HG03045 (cell line): ENCODE results near the gene LRRC7.

Source experiments
- ATAC-seq: cut with Tn5 transposase; IDR thresholded peaks from one replicate; pipeline ENCODE4 v1.9.1; 2021; ENCODE audit warnings: mild to moderate bottlenecking, moderate library complexity; ENCODE audit not compliant: unreplicated experiment

LRRC7 gene

GRCh38 chr1:70150444-70150843 is 582.7 kb downstream of the LRRC7 start:
- no peak for ATAC-seq

DNA sequence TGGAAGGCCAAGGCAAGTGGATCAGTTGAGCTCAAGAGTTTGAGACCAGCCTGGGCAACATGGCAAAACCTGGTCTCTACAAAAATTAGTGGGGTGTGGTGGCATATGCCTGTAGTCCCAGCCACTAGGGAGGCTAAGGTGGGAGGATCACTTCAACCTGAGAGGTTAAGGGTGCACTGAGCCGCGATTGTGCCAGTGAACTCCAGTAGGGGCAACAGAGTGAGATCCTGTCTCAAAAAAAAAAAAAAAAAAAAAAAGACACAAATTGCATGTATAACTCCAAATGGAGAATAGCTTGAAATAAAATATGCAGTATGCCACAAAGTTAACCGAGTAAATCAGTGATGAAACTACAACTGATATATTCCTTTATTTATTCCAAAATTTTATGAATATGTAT is 586.0 kb downstream of the LRRC7 start:
- no peak for ATAC-seq

GRCh38 chr1:70156529-70157120 is 588.9 kb downstream of the LRRC7 start:
- no peak for ATAC-seq

- ATAC-seq, result no peak
Observed at GRCh38 chr1:70164350-70164749, 596.6 kb downstream of the LRRC7 start.

DNA sequence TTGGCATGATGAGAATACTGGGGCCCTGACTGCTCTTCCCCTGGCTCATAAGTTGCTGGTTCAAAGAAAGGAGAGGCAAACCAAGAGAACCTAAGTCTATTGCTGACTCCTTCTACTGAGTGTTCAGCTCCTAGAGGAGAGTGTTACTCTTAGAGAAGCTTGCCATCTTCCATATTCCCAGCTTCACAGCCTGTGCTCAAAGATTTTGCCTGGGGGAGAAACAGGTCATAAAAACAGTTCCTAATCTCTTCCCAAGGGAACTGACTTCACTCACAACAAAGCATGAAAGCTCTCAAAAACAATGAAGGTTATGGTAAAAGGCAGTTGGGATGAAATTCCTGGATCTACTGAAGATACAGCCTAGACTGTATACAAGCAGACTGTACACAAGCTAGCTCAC is 600.6 kb downstream of the LRRC7 start:
- no peak for ATAC-seq

DNA sequence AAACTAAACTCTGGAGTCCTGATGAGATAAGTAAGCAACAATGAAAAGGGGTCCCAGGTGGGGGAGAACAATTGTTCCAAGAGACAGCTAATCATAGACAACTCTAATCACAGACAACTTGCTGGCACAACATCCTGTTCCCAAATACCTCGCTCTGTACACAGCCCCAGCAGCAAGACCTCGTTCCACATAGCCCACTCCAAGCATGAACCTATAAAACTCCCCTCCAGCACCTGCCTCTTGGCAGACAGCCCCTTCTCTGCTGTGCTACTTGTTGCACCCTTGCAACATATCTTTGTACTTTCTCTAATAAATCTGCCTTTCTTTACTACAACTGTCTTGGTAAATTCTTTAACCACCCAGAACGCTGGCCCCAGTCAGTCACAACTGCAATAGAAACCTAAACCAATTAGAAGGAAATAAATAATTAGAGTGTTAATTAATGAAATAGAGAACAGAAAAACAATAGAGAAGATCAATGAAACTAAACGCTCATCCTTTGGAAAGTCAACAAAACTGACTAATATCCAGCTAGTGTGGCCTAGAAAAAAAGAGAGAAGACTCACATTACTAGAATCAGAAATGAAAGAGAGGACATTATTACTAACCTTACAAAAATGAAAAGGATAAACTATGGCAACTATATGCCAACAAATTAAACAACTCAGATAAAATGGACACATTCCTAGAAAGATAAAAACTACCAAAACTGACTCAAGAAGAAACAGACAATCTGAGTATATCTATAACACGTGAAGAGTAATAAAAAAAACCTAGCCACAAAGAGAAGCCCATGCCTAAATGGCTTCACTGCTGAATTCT is 601.5 kb downstream of the LRRC7 start:
- ATAC-seq, result no peak

DNA sequence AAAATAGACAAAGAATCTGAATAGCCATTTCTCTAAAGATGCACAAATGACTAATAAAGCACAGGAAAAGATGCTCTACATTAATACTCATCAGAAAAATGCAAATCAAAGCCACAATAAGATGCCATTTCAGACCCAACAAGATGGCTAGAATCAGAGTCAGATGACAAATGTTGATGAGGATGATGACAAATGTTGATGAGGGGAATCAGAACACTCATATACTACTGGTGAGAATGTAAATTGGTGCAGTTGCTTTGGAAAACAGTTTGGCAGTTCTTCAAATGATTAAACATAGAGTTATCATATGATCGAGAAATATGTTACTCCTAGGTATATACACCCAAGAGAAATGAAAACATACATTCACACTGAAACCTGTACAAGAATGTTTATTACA is 603.8 kb downstream of the LRRC7 start:
- no peak for ATAC-seq
